GM18867 (cell line): ENCODE data around the gene PTPN3.

ENCODE experiments used
- ATAC-seq: cut with Tn5 transposase; IDR thresholded peaks from one replicate; pipeline ENCODE4 v1.9.1; 2021; ENCODE audit warnings: mild to moderate bottlenecking, moderate library complexity; ENCODE audit not compliant: unreplicated experiment

PTPN3 gene

DNA sequence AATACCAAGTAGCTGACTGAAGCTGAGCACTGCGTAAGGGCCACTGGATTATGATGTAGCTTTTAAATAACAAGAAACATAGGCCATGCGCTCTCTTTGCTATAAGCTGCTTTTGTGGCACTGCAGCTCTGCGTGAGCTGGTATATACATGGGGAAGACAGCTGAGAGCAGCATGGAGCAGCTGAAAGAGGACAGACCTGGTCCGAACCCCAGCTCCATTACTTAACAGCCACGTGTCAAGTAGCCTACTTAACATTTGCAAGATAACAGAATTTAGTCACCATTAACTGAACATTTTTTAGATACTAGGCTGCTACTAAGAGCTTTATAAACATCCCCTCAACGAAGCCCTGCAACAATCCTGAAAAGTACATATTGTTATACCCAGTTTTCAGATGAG lies 69.3 kb downstream of the PTPN3 start:
- ATAC-seq, result no peak

DNA sequence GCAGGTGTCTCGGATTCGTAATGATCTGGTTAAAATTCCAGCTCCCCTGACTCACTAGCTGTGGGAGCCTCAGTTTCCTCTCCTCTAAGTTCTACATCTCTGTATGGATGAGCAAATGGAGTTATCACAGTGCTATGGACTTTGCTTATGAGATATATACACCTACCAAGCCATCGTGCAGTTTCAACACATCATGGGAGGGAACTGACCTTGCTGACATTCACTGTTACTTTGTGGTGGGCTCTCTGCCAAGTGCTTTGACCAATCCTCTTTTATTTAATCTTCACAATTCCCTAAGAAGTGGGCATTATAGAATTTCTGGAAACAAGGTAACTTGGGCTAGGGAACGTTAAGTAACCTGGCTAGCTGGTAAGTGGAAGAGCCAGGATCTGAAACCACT lies 70.2 kb downstream of the PTPN3 start:
- no peak for ATAC-seq

DNA sequence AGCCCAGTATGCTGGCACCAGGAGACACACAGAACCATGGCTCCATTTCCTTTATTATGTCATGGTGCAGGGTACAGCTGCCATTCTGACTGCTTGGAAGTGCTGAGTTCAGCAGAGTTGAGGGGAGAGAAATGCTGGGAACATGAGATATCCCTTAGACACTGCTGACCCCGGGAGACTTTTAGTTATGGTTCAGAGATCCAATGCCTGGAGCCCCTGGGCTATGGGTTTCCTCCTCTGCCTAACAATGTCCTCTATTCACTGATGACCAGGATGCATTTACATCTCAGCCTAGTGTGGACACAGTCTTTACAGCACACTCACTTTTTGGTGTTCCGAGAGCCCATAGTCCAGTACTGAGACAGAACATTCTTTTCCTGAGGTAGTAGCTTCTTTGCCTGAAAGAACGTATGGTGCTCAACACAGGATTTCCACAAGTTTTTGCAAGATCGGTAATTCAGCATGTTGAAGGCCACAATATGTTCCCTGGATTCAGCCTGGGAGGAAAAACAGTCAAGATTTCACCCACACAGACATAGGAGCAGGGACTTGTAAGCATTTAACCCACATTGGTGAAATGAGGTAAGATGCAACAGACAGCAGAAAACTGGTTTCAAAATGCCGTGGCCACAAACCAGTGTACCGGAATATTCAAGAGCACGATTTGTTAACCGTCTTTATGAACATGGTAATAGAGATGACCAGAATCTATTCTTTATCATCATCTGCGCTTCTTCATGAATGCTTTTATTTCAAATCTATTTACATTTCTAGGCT lies 71.3 kb downstream of the PTPN3 start:
- no peak for ATAC-seq

DNA sequence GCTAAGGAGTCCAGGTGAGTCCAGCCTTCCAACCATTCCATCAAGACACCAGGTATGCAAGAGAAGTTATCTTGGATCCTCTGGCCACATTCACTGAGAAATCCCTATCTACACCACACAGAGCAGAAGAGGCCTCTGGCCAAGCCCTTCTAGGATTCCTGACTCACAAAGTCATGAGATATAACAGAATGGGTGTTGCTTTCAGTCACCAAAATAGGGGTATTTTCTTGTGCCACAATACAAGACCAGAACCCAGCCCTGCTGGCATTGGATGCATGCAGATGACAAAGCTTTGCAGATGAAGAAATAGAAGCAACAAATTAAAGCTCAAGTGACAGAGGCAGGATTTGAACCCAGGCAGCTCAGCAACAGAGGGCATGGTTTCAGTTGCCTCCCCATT lies 73.5 kb downstream of the PTPN3 start:
- ATAC-seq, result no peak

DNA sequence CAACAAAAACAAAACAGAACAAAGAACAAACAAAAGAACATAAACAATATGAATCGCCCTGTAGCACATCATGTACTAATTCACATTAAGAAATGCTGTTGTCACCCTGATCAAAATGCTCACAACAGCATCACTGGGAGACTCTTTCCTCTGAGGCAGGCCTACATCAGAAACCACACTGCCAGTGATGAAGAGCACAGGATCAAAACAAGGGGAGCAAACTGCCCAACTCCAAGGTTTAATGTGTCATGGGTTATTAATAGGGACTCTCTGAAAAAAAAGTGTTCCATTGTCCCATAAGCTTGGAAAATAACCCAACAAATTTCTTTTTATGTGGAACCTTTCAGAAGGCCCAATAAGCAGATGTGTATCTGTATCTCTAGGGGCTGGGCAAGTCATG lies 74.2 kb downstream of the PTPN3 start:
- no peak for ATAC-seq

DNA sequence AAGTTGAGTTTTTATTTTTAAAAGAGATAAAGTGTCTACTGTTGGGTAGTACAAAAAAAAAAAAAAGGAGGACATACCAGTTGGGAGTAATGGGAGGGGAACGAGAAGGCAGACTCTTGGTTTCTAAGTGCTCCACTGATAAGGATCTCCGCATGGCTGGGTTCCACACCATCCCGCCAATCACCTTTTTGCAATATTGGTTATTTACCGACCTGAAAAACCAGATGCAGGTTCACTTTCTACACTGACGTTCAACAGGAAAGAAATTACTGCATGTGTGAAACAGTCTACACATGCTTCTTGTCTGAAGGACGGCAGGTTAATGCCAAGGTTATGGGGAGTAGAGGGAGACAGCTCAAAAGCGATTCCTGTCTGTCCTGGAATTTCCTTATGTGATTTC lies 75.5 kb downstream of the PTPN3 start:
- peak; percentile 92 for ATAC-seq

DNA sequence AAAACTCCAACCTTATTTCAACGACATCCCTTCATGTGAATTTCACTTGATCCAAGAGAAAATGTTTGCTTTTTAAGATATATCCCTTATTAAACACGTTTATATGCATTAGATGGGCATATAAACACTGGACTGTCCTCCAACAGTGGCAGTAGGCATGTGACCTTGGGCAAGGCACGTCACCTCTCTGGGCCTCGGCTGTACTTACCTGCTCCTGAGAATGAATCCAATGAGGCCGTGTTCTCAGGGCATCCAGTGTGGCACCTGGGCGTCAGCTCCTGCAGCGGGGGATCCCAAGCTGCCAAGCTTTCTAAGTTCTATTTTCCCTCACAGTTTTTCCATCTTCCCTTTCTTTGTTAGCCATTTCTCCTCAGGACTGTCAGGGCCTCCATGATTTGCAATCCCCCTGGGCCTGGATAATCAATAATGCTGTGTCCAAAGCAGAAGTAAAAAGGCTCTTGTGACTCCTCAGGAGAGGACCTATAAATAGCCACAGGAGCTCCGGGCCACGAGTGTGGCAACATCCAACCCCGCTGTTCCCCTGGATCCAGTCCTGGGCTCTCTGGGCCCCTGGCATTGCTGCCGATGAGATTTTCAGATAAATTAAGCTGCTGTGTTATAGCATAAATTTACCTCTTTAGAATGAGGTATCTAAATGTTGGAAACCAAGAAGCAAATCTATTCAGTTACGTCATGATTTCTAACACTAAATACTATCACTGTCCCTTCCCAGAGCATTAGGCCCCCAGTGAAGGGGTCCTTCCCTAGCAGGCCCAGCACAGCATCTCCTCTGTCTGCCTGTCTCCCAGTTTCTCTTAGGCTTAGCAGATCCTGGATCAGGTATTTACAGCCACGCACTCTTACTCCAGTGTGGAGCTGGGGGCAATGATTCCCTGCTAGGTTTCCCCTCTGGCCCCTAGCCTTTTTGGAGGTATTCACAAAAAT lies 76.8 kb downstream of the PTPN3 start:
- no peak for ATAC-seq

DNA sequence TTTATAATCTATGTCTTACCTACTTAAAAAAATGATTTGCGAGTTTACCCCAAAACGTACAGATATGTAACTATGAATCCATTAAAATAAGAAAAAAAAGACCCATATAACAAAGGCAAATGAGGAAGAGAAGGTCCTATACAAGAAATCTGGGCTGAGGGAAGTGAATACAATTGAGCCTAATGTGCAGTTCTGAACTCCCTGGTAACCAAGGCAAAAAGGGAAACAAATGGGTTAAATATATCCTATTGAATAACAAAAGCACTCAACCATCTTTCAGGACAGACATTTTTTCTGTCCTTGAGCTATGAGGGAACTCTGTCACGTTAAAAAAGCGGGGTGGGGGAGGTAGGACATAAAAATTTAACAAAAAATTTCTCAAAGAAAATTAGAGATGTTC lies 78.6 kb downstream of the PTPN3 start:
- ATAC-seq, result no peak

DNA sequence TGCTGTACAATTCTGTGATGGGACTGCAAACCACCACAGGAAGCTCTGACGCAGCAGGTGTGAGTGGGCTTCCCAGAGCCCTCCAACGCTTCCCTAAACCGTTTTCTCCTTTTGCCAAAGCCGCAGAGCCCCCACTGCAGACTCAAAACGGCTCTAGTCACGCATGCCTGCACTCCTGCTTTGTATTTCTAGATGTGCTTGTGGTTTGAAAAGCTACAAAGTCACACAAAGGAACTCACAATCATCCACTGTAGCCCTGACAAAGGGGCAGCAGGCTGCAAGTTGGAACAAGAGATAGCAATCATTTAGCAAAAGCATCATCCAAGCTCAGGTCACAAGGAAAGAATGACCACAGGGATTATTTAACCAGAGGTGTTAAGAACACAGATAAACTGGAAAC lies 79.3 kb downstream of the PTPN3 start:
- peak; percentile 24 for ATAC-seq

DNA sequence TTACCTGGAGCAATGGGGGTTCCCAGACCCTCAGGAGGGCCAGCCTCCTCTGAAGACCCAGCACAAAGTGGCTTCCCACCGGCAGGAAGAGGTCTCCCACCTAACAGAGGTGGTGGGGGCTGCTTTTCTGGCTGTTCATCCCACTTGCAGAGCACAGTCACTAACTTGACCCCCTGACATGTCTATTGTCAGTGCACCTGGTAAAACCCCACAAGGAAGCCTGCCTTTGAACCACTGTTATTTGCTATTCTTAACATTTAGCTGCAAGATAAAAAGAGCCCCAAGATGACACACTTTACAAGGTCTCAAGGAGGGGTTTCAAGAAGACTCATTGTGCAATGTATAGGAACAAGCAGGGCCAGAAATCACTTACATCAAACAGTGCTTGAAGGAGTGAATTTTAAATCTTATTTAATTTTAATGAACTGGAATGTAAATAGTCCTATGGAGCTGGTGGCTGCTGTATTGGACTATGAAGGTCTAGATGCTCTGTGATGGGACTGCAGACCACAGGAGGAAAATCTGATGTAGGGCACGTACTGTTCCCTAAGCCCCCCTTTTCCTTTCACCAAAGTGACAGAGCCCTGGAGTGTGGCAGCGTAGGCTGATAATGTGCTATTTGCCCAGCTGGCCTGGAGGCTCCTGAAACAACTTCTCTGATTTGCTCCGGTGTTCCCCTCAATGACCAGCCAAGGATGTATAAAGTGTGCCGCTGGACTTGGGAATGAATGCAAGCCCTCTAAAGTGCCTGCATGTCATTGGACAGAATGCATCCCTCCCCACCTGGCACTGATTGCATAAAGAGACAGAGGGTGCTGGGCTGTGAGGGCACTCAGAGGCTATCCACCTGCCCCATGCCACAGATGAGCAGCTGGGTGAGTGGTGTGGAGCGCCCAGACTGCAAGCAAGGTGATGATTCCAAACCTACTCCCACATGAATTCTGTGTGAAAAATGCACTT lies 80.2 kb downstream of the PTPN3 start:
- ATAC-seq, result no peak

DNA sequence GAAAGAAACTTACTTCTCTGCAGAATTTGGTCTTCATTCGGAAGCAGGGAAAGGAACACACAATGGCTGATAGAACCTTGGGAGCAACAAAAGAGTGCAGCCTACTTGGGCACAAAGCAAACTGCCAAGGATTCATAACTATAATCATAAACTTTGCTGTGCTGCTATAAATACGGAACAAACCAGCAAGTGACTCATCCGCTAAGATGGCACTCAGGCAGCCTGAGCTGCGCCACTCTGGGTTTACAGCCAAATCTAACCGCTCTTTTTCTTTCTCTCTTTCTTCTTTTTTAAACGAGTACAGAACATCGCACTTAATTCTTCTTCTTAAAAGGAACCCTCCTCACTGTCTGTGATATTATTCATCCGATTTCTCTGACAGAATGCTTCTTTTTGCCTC lies 81.1 kb downstream of the PTPN3 start:
- ATAC-seq, result no peak

DNA sequence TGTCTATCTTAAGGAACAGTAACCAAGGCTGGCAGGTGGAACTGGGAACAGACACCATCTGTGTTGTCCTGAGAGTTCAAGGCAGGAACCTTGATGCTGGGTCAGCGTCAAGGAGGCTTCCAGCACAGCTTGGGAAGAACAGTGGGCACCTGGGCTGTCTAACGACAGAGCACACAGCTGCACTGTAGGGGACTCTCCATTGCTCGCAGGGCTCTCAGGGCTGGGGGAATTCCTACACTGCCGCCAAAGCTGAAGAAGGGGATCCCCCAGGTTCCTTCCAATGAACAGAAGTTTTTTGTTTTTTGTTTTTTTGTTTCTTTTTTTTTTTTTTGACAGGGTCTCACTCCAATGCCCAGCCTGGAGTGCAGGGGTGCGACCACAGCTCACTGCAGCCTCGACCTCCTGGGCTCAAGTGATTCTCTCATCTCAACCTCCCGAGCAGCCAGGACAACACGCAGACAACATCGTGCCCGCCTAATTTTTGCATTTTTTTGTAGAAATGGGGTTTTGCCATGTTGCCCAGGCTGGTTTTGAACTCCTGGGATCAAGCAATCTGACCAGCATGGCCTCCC lies 81.9 kb downstream of the PTPN3 start:
- ATAC-seq, result peak; percentile 43

DNA sequence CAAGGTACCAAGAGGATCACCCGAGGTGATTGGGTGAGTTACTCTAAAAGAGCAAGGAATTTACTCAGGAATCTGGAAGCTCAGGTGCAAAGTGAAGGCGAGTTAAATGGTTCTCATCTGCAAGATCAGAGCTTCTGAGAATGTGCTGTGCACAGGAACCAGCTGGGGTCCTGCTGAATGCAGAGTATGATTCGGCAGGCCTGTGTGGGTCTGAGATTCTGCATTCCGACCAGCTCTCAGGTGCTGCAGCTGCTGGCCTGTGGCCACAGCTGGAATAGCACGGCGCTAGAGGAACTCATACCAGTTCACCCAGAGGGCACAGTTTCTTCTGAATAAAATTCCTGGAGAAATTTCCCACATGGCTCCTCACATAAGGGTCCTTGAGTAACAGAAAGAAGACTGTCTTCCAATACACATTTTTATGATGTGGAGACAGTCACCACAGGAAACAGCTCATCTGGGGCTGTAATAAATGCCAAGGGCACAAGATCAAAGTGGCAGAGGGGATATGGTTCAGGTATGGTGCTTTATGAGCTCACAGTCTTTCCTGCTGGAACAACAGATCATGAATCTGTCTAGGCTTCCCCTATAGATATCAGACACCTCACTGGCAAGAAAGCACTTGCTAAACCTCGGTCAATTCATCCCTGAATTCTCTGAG lies 83.9 kb downstream of the PTPN3 start:
- ATAC-seq, result no peak

DNA sequence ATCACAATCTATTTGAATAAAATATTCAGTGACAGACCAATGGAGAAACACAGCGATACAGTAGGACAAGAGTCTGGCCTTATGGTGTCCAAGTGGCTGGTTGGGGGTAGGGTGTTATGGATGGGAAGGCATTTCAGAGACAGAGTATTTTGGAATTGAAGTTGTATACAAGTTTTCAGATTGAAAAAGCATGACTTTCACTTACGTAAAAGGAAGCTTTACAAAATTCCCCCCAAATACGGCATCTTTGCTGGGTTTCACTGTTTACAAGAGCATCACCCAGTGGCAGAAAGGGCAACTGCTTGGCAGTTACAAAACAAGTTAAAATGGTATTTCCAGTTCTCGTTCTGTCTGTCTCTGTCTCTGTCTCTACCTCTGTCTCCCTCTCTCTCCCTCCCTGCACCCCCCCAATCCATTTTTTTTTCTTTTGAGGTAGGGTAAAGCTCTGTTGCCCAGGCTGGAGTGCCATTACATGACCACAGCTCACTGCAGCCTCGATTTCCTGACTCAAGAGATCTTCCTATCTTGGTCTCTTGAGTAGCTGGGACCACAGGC lies 86.2 kb downstream of the PTPN3 start:
- peak; percentile 52 for ATAC-seq

DNA sequence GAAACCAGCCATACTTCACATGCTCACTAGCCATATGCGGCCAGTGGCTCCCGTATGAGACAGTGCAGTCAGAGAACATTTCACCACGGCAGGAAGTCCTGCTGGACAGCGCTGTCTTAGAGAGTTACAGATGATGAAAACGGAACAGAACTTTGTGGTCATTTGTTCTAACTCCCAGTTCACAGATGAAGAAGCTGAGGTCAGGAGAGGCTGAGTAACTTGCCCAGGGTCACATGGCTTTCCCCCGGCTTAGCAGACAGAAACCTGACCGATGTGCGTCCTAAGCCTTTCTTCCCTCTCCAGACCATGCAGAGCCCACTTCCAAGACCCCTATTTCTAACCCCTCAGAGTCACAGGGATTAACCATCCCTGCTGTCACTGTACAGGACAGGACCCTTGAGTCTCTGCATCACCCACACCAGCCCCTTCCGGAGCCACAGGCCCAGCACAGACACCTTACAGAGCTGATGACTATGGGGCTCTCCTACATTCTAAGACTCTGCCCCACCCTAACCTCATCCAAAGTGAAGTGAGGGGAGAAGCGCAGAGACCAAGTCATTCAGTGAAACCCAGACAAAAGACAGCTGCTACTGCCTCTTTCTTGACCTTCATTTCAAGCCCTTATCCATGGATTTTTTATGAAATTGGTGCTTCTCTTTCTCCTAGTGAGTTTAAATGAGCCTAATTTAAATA lies 86.9 kb downstream of the PTPN3 start:
- peak; percentile 83 for ATAC-seq

DNA sequence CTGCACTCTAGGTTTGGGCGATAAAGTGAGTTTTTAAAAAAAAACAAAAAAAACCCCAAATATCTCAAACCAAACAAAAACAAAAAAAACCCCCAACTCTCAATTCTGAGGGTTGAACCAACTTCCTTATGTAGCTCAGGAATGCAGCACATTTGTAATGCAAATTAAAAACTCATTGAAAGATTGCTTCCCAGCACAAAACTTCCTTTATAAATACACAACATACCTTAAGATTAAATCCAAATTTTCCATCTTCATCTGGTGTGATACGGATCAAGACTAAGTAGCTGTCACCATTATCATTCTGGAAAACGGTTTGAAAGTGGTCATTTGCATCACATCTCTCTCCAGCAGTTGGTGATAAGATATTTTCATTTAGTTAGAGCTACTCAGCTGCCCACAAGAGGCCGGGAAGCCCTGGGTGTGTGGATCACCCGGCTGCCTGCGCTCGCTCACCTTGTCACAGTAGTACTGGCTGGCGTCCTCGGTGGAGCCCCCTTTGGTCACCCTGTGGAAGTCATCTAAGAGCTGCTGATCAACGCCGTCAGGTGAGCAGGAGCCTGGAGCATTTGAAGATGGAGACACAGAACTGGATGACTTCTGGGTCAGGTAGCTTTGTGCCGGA lies 88.2 kb downstream of the PTPN3 start:
- ATAC-seq, result no peak

DNA sequence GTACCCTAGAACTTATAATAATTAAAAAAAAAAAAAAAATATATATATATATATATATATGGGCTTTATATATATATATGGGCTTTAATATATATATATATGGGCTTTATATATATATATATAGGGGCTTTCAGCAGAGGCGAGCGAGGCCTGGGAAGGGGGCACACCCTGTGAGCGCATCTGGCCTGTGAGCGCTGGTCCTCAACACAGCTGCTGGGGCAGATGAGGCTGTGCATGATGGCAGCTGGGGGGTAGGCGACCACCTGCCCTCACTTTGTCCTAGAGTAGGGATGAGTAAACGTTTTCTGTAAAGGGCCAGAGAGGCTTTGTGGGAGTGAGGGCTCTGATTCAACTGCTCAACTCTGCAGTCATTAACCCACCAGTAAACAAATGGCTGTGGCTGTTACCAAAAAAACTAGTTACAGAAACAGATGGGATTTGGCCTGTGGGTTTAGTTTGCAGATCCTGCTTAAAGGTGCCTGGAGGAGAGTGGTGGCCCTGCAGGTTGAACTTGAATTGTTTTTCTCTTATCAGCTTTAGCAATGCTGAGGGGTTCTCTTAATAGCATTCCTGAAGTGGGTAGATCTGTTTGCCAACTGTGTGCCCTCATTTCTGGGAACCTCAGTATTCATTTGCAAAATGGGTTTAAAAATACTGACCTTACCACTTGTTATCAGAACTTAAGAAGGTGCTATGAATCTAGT lies 89.2 kb downstream of the PTPN3 start:
- no peak for ATAC-seq

DNA sequence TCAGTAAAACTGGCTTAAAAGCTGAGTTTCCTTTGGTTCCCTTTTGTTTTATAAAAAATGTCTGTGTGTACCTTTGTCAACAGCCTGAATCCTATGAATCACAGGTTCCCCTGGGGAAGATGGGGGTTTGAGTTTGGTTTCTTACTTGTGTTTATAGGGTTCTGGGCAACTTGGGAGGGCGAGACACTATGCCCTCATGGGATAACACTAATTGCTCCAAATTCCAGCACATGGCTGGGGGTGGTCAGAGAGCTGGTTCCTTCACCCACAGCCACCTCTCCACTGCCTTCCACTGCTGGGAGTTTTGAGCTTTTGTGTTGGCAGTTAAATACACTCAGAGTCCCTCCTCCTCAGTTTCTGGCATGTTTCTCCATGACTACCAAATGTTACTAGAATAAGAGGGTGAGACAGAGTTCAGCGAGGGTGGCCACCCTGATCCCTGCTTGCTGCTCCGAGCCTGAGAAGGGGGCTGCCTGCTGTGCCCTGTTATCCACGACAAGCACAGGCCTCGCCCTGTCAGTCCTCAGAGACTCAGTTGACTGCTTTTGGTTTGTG lies 94.3 kb downstream of the PTPN3 start:
- ATAC-seq, result no peak
